Adipocyte (in vitro differentiated cells): ENCODE results near the gene DDX39B.

Experiments used
- DNase-seq: peaks from one replicate; pipeline ENCODE4 v3.0.0-alpha.2; 2015; ENCODE audit warnings: low read depth
- H3K27me3 ChIP-seq: replicated peaks from 2 replicates; pipeline ENCODE4 v1.7.0; 2013; ENCODE audit warnings: mild to moderate bottlenecking, low read length, moderate library complexity; ENCODE audit not compliant: control insufficient read depth, insufficient read depth
- H3K36me3 ChIP-seq: 2 replicates; pipeline ENCODE4 v1.7.0; 2013; ENCODE audit warnings: low read length, mild to moderate bottlenecking, moderate library complexity; ENCODE audit not compliant: control insufficient read depth, insufficient read depth, severe bottlenecking
- H3K4me1 ChIP-seq: 2 replicates; pipeline ENCODE4 v1.7.0; 2013; ENCODE audit warnings: mild to moderate bottlenecking, low read length, moderate library complexity; ENCODE audit not compliant: control insufficient read depth, insufficient read depth
- H3K4me3 ChIP-seq: 2 replicates; pipeline ENCODE4 v1.7.0; 2013; ENCODE audit warnings: mild to moderate bottlenecking, low read length, moderate library complexity
- H3K9ac ChIP-seq: 2 replicates; pipeline ENCODE4 v1.7.0; 2013; ENCODE audit warnings: mild to moderate bottlenecking, low read length, moderate library complexity
- H3K9me3 ChIP-seq: 2 replicates; pipeline ENCODE4 v1.7.0; 2013; ENCODE audit warnings: mild to moderate bottlenecking, low read length, moderate library complexity; ENCODE audit not compliant: control insufficient read depth

DDX39B gene

DNA sequence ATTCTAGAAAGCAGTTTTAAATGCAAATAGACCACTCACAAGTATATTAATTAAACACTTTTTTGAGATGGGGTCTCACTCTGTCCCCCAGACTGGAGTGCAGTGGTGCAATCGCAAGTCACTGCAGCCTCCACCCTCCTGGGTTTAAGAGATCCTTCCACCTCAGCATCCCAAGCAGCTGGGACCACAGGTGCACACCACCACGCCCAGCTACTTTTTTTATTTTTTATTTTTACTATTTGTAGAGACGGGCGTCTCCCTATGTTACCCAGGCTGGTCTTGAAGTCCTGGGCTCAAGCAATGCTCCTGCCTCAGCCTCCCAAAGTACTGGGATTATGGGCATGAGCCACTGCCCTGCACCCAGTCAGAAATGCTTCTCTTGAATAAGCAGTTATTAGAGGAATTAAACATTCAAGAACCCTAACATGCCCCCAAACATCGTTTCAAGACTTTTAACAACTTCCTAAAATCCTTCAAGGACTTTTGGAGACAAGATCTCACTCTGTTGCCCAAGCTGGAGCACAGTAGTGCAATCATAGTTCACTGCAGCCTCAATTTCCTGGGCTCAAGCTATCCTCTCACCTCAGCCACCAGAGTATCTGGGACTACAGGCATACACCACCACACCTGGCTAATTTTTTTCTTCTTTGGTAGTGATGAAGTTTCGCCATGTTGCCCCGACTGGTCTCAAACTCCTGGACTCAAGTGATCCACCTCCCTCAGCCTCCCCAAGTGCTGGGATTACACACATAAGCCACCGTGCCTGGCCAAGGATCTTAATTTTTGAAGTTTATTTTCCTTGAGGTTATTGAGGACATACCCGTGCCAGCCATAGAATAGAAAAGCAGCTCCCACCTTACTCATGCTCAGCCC lies 9.8 kb downstream of the DDX39B start:
- Histone ChIP-seq H3K9ac (no peak overlapping the region), H3K4me3 (no peak overlapping the region), H3K36me3 (peaks cover 76% of the 10 kb centered on the region), H3K4me1 (peaks cover under 1% of the 10 kb centered on the region), H3K27me3 (no peaks in the 10 kb centered on the region), H3K9me3 (no peaks in the 10 kb centered on the region)
- DNase-seq: no peak

DNA sequence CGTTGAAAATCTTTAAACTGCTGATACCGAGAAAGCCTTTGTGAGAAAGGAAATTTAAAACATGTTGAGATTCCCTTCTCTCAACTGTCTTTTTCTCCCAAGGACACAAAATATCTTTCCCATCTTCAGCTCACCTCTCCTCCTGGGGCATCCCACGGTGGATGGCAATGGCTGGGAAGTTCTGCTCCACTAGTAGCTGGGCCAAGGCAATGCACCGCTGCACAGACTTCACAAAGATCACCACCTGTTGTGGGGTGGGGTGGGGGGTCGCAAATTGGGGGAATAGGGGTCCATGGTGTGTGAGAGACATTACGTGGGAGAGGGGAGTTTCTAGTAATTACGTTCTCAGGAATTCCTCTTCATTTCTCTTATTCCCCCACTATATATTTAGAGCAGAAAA lies 10.6 kb downstream of the DDX39B start:
- no peak for DNase-seq
- peaks cover 8% of the 10 kb centered on the region for H3K4me1 ChIP-seq
- no peak overlapping the region for H3K9ac ChIP-seq
- no peaks in the 10 kb centered on the region for H3K9me3 ChIP-seq
- no peaks in the 10 kb centered on the region for H3K27me3 ChIP-seq
- H3K36me3 ChIP-seq: peaks cover 68% of the 10 kb centered on the region
- H3K4me3 ChIP-seq: no peak overlapping the region

GRCh38 chr6:31530659-31531058 lies 11.1 kb downstream of the DDX39B start:
- no peaks in the 10 kb centered on the region for H3K9me3 ChIP-seq
- no peak for DNase-seq
- H3K27me3 ChIP-seq: no peaks in the 10 kb centered on the region
- peaks cover 13% of the 10 kb centered on the region for H3K4me1 ChIP-seq
- peaks cover 63% of the 10 kb centered on the region for H3K36me3 ChIP-seq
- no peak overlapping the region for H3K4me3 ChIP-seq
- no peak overlapping the region for H3K9ac ChIP-seq

DNA sequence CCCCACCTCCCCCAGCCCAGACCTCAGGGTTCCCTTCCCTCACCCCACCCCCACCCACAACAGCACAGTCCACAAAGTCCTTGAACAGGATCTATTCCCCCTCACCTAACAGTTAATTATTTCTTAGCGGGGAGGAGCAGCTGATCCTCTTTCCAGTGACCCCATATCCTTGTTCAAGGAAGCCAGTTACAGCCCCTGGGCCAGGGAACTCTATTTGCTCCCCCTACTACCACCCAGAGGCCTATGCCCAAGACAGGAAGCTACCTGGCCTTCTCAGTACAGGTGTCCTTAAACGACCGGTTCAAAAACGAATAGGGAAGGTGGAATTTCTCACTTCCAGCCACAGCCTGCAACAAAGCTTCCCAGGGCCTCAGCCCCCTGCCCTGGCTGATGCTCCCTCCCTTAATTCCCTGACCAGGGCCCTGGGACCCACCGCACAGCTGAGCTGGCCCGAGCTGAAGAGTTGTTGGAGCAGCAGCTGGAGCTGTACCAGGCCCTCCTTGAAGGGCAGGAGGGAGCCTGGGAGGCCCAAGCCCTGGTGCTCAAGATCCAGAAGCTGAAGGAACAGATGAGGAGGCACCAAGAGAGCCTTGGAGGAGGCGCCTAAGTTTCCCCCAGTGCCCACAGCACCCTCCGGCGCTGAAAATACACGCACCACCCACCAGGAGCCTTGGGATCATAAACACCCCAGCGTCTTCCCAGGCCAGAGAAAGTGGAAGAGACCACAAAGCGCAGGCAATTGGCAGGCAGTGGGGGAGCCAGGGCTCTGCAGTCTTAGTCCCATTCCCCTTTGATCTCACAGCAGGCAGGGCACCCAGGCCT lies 12.3 kb downstream of the DDX39B start:
- Histone ChIP-seq H3K9ac (no peak overlapping the region), H3K4me3 (no peak overlapping the region), H3K27me3 (no peaks in the 10 kb centered on the region), H3K36me3 (peaks cover 52% of the 10 kb centered on the region), H3K9me3 (no peaks in the 10 kb centered on the region), H3K4me1 (peaks cover 13% of the 10 kb centered on the region)
- no peak for DNase-seq

GRCh38 chr6:31528821-31529328 lies 12.9 kb downstream of the DDX39B start, which contains the start of gene MCCD1:
TSS of gene MCCD1 (plus strand) at chr6:31528962. CDS start at chr6:31529015, 53 bp downstream.
- no peak within 1 kb of the TSS for H3K4me3 ChIP-seq
- no peak within 1 kb of the TSS for H3K9ac ChIP-seq
- no peaks in the 10 kb centered on the region for H3K27me3 ChIP-seq
- no peak for DNase-seq
- H3K36me3 ChIP-seq: peaks cover 45% of the 10 kb centered on the region
- peaks cover 13% of the 10 kb centered on the region for H3K4me1 ChIP-seq
- H3K9me3 ChIP-seq: no peaks in the 10 kb centered on the region

GRCh38 chr6:31528307-31528777 lies 13.5 kb downstream of the DDX39B start:
- Histone ChIP-seq H3K27me3 (no peaks in the 10 kb centered on the region), H3K36me3 (peaks cover 40% of the 10 kb centered on the region), H3K9ac (no peak overlapping the region), H3K4me3 (no peak overlapping the region), H3K4me1 (peaks cover 13% of the 10 kb centered on the region), H3K9me3 (no peaks in the 10 kb centered on the region)
- no peak for DNase-seq

DNA sequence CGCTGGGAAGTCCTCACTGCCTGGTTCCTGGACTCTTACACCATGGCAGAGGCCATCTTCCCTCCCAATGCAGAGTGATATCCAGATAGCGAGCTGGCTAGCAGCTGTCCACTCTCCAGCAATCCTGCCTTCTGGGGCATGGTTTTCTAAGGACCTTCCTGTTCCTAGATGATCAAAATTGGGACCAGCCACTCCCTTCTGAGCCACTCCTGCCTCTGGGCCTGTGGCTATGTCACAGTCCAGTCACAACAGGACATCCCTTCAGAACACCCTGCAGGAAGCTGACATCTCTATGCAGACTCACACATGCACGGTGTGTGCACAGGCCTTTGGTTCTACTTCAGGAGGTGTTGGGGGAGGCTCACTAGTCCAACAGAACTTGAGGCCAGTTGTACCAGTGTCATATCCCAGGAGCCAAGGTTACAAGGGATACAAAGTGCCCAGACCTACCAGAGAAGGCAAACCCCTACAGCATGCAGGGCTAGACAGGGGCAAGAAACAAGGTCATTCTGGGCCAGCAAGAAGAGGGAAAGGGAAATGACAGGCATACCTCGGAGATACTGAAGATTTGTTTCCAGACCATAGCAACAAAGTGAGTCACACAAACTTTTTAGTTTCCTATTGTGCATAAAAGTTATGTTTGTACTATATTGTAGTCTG lies 15.7 kb downstream of the DDX39B start:
- no peak overlapping the region for H3K9ac ChIP-seq
- H3K36me3 ChIP-seq: peaks cover 17% of the 10 kb centered on the region
- H3K4me3 ChIP-seq: no peak overlapping the region
- no peaks in the 10 kb centered on the region for H3K9me3 ChIP-seq
- H3K27me3 ChIP-seq: no peaks in the 10 kb centered on the region
- H3K4me1 ChIP-seq: peaks cover 13% of the 10 kb centered on the region
- peak; percentile 47 for DNase-seq

GRCh38 chr6:31525553-31525931 lies 16.3 kb downstream of the DDX39B start:
- no peak overlapping the region for H3K4me3 ChIP-seq
- peaks cover 13% of the 10 kb centered on the region for H3K4me1 ChIP-seq
- no peaks in the 10 kb centered on the region for H3K27me3 ChIP-seq
- DNase-seq: no peak
- no peak overlapping the region for H3K9ac ChIP-seq
- H3K9me3 ChIP-seq: no peaks in the 10 kb centered on the region
- H3K36me3 ChIP-seq: peaks cover 12% of the 10 kb centered on the region

GRCh38 chr6:31521835-31522234 lies 20.0 kb downstream of the DDX39B start:
- Histone ChIP-seq H3K4me3 (no peak overlapping the region), H3K36me3 (no peaks in the 10 kb centered on the region), H3K9me3 (no peaks in the 10 kb centered on the region), H3K9ac (no peak overlapping the region), H3K4me1 (peaks cover 16% of the 10 kb centered on the region), H3K27me3 (no peaks in the 10 kb centered on the region)
- DNase-seq: no peak

DNA sequence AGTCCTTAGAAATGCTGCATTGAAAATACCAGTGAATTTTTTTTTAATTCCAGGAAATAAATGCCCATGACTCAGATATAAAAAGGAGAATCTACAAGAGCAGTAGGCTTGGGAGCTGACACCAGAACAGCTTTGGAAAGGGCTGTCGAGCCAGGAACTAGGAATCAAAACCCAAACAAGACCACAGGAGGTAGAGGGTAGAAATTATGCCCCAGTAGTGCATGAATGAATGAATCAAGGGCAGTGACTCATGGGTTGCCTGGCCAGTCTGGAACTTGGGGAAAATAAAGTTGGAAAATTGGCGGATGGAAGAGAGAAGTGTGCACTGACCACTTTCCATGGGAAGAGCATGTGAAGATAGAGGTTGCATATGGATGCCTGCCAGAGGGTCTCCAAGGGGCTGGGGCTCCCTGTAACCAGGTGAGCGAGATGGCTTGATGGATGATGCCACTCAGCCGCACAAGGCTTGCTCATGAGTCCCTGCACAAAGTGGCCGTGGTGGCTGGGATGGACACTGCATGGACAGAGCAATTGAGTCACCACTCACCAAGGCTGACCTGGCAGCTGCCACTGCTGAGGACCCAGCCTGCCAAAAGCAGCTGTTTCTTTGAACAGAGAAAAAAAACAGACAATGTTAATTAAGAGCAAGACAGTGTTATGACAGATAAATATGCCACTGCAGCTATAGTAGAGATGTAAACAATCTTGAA lies 28.2 kb downstream of the DDX39B start:
- no peak overlapping the region for H3K9ac ChIP-seq
- no peaks in the 10 kb centered on the region for H3K27me3 ChIP-seq
- peaks cover 20% of the 10 kb centered on the region for H3K4me1 ChIP-seq
- H3K9me3 ChIP-seq: no peaks in the 10 kb centered on the region
- no peak overlapping the region for H3K4me3 ChIP-seq
- DNase-seq: no peak
- H3K36me3 ChIP-seq: peaks cover 13% of the 10 kb centered on the region
